Stimulated activated CD4-positive, alpha-beta T cell treated with anti-CD3 and anti-CD28 coated beads, Interleukin-1b, Interleukin-23, amount 100 ng/mL, for 24 hours (primary cell): ENCODE measurements around the gene OR4A5.
"Not testable (repeated sequence)": the region's sequence is repeated elsewhere in the genome, so short reads cannot be mapped to it uniquely, and the experiment has no call there.

Source experiments
- DNase-seq, 4 experiments: peaks; one replicate each; pipeline ENCODE4 v3.0.0-alpha.2; 2020; ENCODE audit warnings: low read depth in 4 of 4, low spot score in 1 of 4

Gene OR4A5, protein sequence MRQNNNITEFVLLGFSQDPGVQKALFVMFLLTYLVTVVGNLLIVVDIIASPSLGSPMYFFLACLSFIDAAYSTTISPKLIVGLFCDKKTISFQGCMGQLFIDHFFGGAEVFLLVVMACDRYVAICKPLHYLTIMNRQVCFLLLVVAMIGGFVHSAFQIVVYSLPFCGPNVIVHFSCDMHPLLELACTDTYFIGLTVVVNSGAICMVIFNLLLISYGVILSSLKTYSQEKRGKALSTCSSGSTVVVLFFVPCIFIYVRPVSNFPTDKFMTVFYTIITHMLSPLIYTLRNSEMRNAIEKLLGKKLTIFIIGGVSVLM

DNA sequence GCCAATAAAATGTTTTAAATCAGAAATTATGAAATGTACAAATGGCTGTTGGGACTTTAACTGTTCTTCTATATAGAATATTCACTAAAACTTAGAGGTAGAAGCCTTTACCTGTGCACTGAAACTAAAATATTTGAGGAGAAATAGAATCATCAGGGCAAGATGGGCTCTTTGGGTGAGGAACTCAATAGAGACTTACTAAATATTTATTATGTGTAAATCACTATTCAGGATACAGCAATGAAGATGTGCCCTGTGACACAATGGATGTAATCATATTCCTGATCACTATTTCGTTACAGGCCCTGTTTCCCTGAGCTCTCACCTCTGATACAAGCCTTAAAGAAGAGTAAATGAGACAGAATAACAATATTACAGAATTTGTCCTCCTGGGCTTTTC is at the start of gene OR4A5:
Gene OR4A5, plus strand, starts transcription at position 301 of the 400 bp plus-strand sequence. Its CDS starts 53 bp downstream, at position 354.
- DNase-seq = not testable (repeated sequence)

DNA sequence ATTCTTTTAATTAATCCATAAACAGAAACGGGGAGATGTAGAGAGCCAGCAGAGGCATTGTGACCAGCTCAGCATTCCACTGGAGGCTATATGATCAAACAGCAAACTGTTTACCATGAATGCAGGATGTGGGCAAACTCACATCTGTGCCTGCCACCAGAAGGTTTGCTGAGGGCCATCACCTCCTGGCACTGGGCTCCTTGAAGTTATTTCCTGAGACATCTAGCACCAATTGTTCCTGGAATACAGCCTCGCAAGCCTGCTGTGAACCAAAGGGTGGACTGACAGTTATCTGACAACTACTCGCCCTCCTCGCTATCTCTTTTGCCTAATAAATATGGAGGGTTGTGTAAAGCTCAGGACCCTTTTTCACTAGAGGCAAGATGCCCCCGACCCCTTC is 13.5 kb downstream of the OR4A5 start:
- not testable (repeated sequence) for DNase-seq
